GM12875 (cell line): ENCODE data around the gene PTRH1.
"Not testable (repeated sequence)": the region's sequence is repeated elsewhere in the genome, so short reads cannot be mapped to it uniquely, and the experiment has no call there.

ENCODE experiments used
- H3K4me3 ChIP-seq: one replicate; pipeline ENCODE4 v1.5.1; 2011; ENCODE audit warnings: low read depth, low read length, control low read depth
- CTCF ChIP-seq: IDR thresholded peaks from 2 replicates; pipeline ENCODE4 v1.5.1; 2011; ENCODE audit warnings: low read depth, mild to moderate bottlenecking, control low read depth, inconsistent platforms, low read length, moderate library complexity, borderline replicate concordance; ENCODE audit not compliant: insufficient read depth

Gene PTRH1

DNA sequence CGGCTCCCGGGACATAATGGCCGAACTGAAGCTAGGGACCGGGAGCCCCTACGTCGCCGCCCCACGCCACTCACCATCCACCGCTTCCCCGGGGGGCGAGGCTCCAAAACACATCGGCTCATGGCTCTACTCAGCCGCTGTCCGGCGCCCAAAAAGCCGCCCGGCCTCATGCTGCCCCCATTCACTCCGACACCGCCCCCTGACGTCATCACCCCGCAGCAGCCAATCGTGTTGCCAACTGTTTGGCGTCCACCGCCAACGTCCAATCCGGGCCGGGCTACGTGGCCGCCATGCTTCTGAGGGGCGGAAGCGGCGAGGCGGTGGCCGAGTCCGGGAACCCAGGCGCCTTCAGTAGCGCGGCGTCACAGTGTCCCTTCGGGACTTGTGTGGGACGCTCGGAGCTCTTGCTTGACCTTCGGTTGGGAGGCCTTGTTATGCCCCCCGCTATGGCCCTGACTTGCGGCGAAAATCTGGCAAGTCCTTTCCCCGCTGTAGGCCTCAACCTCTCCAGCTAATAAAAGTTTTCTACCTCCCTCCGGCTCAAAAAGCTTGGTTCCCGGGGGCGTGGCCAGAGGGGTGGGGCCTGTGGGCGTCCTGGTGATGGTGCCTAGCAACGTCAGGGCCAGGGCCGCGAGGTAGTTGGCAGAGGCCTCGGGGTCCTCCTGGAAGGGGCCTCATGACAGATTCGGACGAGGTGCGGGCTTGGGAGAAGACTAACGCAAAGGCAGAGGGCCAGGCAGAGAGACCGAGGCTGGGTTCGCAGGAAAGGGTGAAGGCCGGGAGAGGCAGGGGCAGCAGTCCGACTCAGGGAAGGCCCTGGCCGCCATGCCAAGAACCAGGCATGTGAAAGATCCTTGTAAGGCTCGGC, at the start of gene PTRH1, which contains the start of gene TTC16:
Gene PTRH1 (minus strand): TSS at position 194 of the 868 bp plus-strand sequence. CDS start 24 bp downstream, at position 170.
Gene TTC16 (plus strand): TSS at position 610 of the 868 bp plus-strand sequence. CDS start 67 bp downstream, at position 677.
- no peak for TF ChIP-seq CTCF
- peak within 1 kb of the TSS; percentile 73 for H3K4me3 ChIP-seq

- H3K4me3 ChIP-seq = no peak overlapping the region
- TF ChIP-seq CTCF = peak; percentile 53
These were observed 48.5 kb upstream of the PTRH1 start for GRCh38 chr9:127763918-127764384.

DNA sequence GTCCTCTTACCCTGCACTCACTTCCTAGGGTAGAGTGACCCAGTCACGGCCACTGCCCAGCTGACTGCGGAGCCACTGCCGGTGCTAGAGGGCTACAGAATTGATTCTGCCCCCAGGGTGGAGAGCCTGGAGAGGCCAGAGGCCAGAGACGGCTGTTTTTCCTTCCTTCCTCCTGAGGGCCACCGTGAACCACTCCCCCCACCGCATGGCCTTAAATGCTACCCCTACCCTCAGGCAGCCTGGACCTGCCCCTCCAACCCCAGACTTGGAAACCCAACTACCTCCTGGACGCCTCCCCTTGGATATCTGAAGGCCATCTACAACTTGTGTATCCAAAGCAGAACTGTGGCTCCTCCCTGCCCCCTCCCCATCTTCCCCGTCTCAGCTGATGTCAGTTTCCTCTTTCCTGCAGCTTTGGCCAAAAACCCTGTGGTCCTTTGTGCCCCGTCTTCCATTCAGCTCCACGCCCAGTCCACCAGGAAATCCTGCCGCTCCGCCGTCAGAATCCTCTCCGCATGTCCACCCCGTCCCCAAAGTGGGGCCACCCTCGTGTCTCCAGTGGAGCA, 46.7 kb upstream of the PTRH1 start:
- TF ChIP-seq CTCF = no peak
- no peak overlapping the region for H3K4me3 ChIP-seq

DNA sequence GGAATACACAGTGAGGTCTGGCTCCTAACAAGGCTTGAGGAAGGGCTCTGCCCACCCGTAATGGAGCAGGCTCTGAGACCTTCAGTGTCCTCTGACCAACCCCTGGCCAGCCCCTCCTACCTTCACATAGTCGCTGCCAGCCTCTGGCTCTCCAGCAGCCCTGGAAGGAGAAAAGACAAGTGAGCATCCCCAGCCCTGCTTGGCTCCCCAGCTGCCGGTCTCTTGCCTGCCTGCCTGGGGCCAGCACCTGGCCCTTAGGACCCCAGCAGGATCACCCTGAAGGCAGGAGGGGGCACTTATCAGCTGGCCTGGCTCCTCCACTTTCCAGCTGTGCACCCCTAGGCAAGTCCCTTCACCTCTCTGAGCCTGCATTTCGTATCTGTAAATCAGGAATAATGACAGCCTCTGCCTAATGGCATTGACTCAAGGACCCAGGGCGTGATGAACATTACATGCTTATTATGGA, 46.1 kb upstream of the PTRH1 start:
- no peak overlapping the region for H3K4me3 ChIP-seq
- TF ChIP-seq CTCF = no peak

GRCh38 chr9:127761061-127761460, 45.6 kb upstream of the PTRH1 start:
- no peak for TF ChIP-seq CTCF
- no peak overlapping the region for H3K4me3 ChIP-seq

GRCh38 chr9:127758843-127759242, 43.4 kb upstream of the PTRH1 start:
- TF ChIP-seq CTCF = no peak
- no peak overlapping the region for H3K4me3 ChIP-seq

DNA sequence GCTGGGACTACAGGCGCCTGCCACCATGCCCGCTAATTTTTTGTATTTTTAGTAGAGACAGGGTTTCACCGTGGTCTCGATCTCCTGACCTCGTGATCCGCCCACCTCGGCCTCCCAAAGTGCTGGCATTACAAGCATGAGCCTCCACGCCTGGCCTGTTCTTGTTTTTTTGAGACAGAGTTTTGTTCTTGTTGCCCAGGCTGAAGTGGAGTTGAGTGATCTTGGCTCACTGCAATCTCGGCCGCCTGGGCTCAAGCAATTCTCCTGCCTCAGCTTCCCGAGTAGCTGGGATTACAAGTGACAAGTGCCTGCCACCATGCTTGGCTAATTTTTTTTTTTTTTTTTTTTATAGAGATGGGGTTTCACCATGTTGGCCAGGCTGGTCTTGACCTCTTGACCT, 41.3 kb upstream of the PTRH1 start:
- not testable (repeated sequence) for H3K4me3 ChIP-seq
